ENCODE data around the gene BTBD9. TPM values are rescaled to one million over a fixed set of nuclear protein-coding genes. Genes with fewer than 3 reads are reported as not detected.

Gene BTBD9
- total RNA-seq, 1 experiment from 2014 or later = 6.5 TPM

GRCh38 chr6:38391626-38392579, 247.8 kb downstream of the BTBD9 start:
- DNase-seq (ENCODE audit: low read depth) = peak; percentile 49

GRCh38 chr6:38391206-38391605, 248.5 kb downstream of the BTBD9 start:
- DNase-seq (ENCODE audit: low read depth) = peak; percentile 11

- no peak for DNase-seq (ENCODE audit: low read depth)
These were observed 249.9 kb downstream of the BTBD9 start for GRCh38 chr6:38389875-38390274.

GRCh38 chr6:38387971-38388370, 251.8 kb downstream of the BTBD9 start:
- DNase-seq (ENCODE audit: low read depth) = peak; percentile 16

GRCh38 chr6:38387461-38387860, 252.3 kb downstream of the BTBD9 start:
- DNase-seq (ENCODE audit: low read depth) = no peak

GRCh38 chr6:38378801-38379200, 260.9 kb downstream of the BTBD9 start:
- no peak for DNase-seq (ENCODE audit: low read depth)

GRCh38 chr6:38375937-38376336, 263.8 kb downstream of the BTBD9 start:
- DNase-seq (ENCODE audit: low read depth) = no peak

GRCh38 chr6:38375341-38375740, 264.4 kb downstream of the BTBD9 start:
- peak; percentile 9 for DNase-seq (ENCODE audit: low read depth)

- no peak for DNase-seq (ENCODE audit: low read depth)
These were observed 267.8 kb downstream of the BTBD9 start for GRCh38 chr6:38371881-38372280.

GRCh38 chr6:38370653-38371601, 268.8 kb downstream of the BTBD9 start:
- no peak for DNase-seq (ENCODE audit: low read depth)

GRCh38 chr6:38367231-38367630, 272.5 kb downstream of the BTBD9 start:
- DNase-seq (ENCODE audit: low read depth) = peak; percentile 63

- DNase-seq (ENCODE audit: low read depth) = no peak
These were observed 273.5 kb downstream of the BTBD9 start for GRCh38 chr6:38366234-38366633.

- no peak for DNase-seq (ENCODE audit: low read depth)
These were observed 275.0 kb downstream of the BTBD9 start for GRCh38 chr6:38364775-38365174.

- DNase-seq (ENCODE audit: low read depth) = no peak
These were observed 275.6 kb downstream of the BTBD9 start for GRCh38 chr6:38364127-38364526.

- DNase-seq (ENCODE audit: low read depth) = no peak
These were observed 284.2 kb downstream of the BTBD9 start for GRCh38 chr6:38355519-38355918.

GRCh38 chr6:38354905-38355304, 284.8 kb downstream of the BTBD9 start:
- DNase-seq (ENCODE audit: low read depth) = no peak

GRCh38 chr6:38354037-38354381, 285.7 kb downstream of the BTBD9 start:
- DNase-seq (ENCODE audit: low read depth) = no peak

- DNase-seq (ENCODE audit: low read depth) = no peak
These were observed 286.3 kb downstream of the BTBD9 start for GRCh38 chr6:38353310-38354036.

- DNase-seq (ENCODE audit: low read depth) = no peak
These were observed 287.1 kb downstream of the BTBD9 start for GRCh38 chr6:38352636-38353035.

- DNase-seq (ENCODE audit: low read depth) = no peak
These were observed 288.8 kb downstream of the BTBD9 start for GRCh38 chr6:38350942-38351341.

- no peak for DNase-seq (ENCODE audit: low read depth)
These were observed 289.5 kb downstream of the BTBD9 start for GRCh38 chr6:38350220-38350619.

- DNase-seq (ENCODE audit: low read depth) = peak; percentile 32
These were observed 289.9 kb downstream of the BTBD9 start for GRCh38 chr6:38349795-38350194.

Data from LHCN-M2 (cell line).